SK-N-SH (cell line): Measurements from ENCODE around the gene ARAF. TPM values are rescaled to one million over a fixed set of nuclear protein-coding genes. Genes with fewer than 3 reads are reported as not detected.
"Not testable (repeated sequence)": the region's sequence is repeated elsewhere in the genome, so short reads cannot be mapped to it uniquely, and the experiment has no call there.

Experiments used
- CTCF ChIA-PET: fragments of 300-600, 350-600 bp; formaldehyde crosslinking; extraction: SDS; loops from one replicate; lab custom pipeline; 2021; lab: Yijun Ruan, JAX
- POLR2A ChIA-PET: fragments of 350-600 bp; sonication (Branson Sonifier 250); formaldehyde crosslinking; extraction: SDS; loops from one replicate; lab custom pipeline; 2020; ENCODE audit warnings: antibody characterized with exemption, inconsistent platforms; lab: Yijun Ruan, JAX
- DNase-seq: peaks from one replicate; pipeline ENCODE4 v3.0.0; 2012
- H2AFZ ChIP-seq: fragments of 200-600 bp; sonication (generic); 2 replicates; pipeline ENCODE4 v1.8.1; 2016; ENCODE audit warnings: antibody characterized with exemption, mild to moderate bottlenecking, low read depth
- H3F3A ChIP-seq: fragments of 200-600 bp; sonication (generic); replicated peaks from 2 replicates; pipeline ENCODE3; 2016; ENCODE audit warnings: antibody characterized with exemption, mild to moderate bottlenecking; ENCODE audit not compliant: insufficient read depth
- H3K27ac ChIP-seq, 2 experiments: fragments of 200-500 bp in 1 of 2; fragments of 200-600 bp in 1 of 2; sonication (Bioruptor generic) in 1 of 2; sonication (generic), shearing (Covaris generic) in 1 of 2; 2 replicates each; pipeline versions ENCODE4 v1.5.1 to v1.6.1; 2014 to 2016; ENCODE audit warnings: low read depth in 2 of 2, inconsistent platforms in 1 of 2, low read length in 1 of 2, mild to moderate bottlenecking in 1 of 2, mixed read lengths in 1 of 2
- H3K27me3 ChIP-seq: fragments of 200-600 bp; sonication (generic), shearing (Covaris generic); 2 replicates; pipeline ENCODE4 v1.6.1; 2016; ENCODE audit warnings: mixed run types; ENCODE audit not compliant: insufficient read depth
- H3K36me3 ChIP-seq, 2 experiments: fragments of 200-500 bp in 1 of 2; fragments of 200-600 bp in 1 of 2; sonication (Bioruptor generic) in 1 of 2; sonication (generic) in 1 of 2; replicated peaks in 1 of 2; 2 replicates each; pipeline versions ENCODE3 to v1.5.1; 2014 to 2016; ENCODE audit warnings: low read length in 1 of 2, mild to moderate bottlenecking in 1 of 2; ENCODE audit not compliant: insufficient read depth in 2 of 2, control insufficient read depth in 1 of 2
- H3K4me1 ChIP-seq, 2 experiments: fragments of 200-500 bp in 1 of 2; fragments of 200-600 bp in 1 of 2; sonication (Bioruptor generic) in 1 of 2; sonication (generic), shearing (Covaris generic) in 1 of 2; 2 replicates each; pipeline versions ENCODE4 v1.5.1 to v1.6.1; 2014 to 2016; ENCODE audit warnings: low read depth in 1 of 2, low read length in 1 of 2, mixed run types in 1 of 2; ENCODE audit not compliant: insufficient read depth in 2 of 2, control insufficient read depth in 1 of 2
- H3K4me2 ChIP-seq: fragments of 200-600 bp; sonication (generic), shearing (Covaris generic); 2 replicates; pipeline ENCODE4 v1.6.1; 2017; ENCODE audit warnings: mixed run types
- H3K4me3 ChIP-seq, 2 experiments: fragments of 200-500 bp in 1 of 2; fragments of 200-600 bp in 1 of 2; sonication (Bioruptor generic) in 1 of 2; sonication (generic), shearing (Covaris generic) in 1 of 2; 2 replicates each; pipeline versions ENCODE4 v1.5.1 to v1.8.1; 2014 to 2016; ENCODE audit warnings: low read depth in 2 of 2, inconsistent platforms in 1 of 2, low read length in 1 of 2, mild to moderate bottlenecking in 1 of 2, mixed read lengths in 1 of 2, moderate library complexity in 1 of 2
- H3K79me2 ChIP-seq: fragments of 200-600 bp; sonication (generic); 2 replicates; pipeline ENCODE4 v1.8.1; 2017; ENCODE audit warnings: mild to moderate bottlenecking; ENCODE audit not compliant: insufficient read depth
- H3K9ac ChIP-seq: fragments of 200-600 bp; sonication (generic); 2 replicates; pipeline ENCODE4 v1.6.1; 2017; ENCODE audit warnings: mixed run types
- H3K9me2 ChIP-seq: fragments of 200-600 bp; sonication (generic); 2 replicates; pipeline ENCODE4 v1.6.1; 2017; ENCODE audit warnings: mixed run types
- H3K9me3 ChIP-seq: fragments of 200-600 bp; sonication (generic); 2 replicates; pipeline ENCODE4 v1.6.1; 2017; ENCODE audit warnings: mixed run types, mild to moderate bottlenecking, moderate library complexity
- H4K20me1 ChIP-seq: fragments of 200-600 bp; sonication (generic); 2 replicates; pipeline ENCODE4 v1.6.1; 2017; ENCODE audit warnings: mild to moderate bottlenecking, mixed run types; ENCODE audit not compliant: insufficient read depth
- CHD2 ChIP-seq: fragments of 150-350 bp; IDR thresholded peaks from 2 replicates; pipeline ENCODE4 v1.6.1; 2018; ENCODE audit warnings: low read length; ENCODE audit not compliant: partially characterized antibody
- ELF1 ChIP-seq: IDR thresholded peaks from 2 replicates; pipeline ENCODE4 v1.4.0; 2012
- EP300 ChIP-seq, 2 experiments: IDR thresholded peaks; 2 replicates each; pipeline versions ENCODE4 v1.4.0 to v1.6.1; 2012; ENCODE audit warnings: borderline replicate concordance in 1 of 2, low read depth in 1 of 2, low read length in 1 of 2
- FOXJ3 ChIP-seq: sonication (generic); formaldehyde crosslinking; IDR thresholded peaks from 2 replicates; pipeline ENCODE4 v1.5.1; 2020; ENCODE audit warnings: mild to moderate bottlenecking, missing genetic modification reagents
- GABPA ChIP-seq: IDR thresholded peaks from 2 replicates; pipeline ENCODE4 v1.4.0; 2012; ENCODE audit warnings: low read depth, mild to moderate bottlenecking
- MAX ChIP-seq: IDR thresholded peaks from 2 replicates; pipeline ENCODE4 v1.4.0; 2012; ENCODE audit warnings: low read depth
- MXI1 ChIP-seq: IDR thresholded peaks from 2 replicates; pipeline ENCODE4 v1.6.1; 2012; ENCODE audit warnings: mild to moderate bottlenecking, low read depth, low read length, improper control_type of control experiment
- POLR2AphosphoS5 ChIP-seq: IDR thresholded peaks from 2 replicates; pipeline ENCODE4 v1.6.1; 2012; ENCODE audit warnings: low read depth, low read length
- RAD21 ChIP-seq: IDR thresholded peaks from 2 replicates; pipeline ENCODE4 v1.6.1; 2012; ENCODE audit warnings: mild to moderate bottlenecking, low read length
- RCOR1 ChIP-seq: fragments of 150-350 bp; IDR thresholded peaks from 2 replicates; pipeline ENCODE4 v1.6.1; 2017; ENCODE audit warnings: antibody characterized with exemption, low read length
- REST ChIP-seq: IDR thresholded peaks from 2 replicates; pipeline ENCODE4 v1.6.1; 2012; ENCODE audit warnings: mild to moderate bottlenecking, low read depth, low read length, moderate library complexity
- RFX5 ChIP-seq: IDR thresholded peaks from 2 replicates; pipeline ENCODE4 v1.6.1; 2012; ENCODE audit warnings: mild to moderate bottlenecking, improper control_type of control experiment, low read length
- SIN3A ChIP-seq: IDR thresholded peaks from 2 replicates; pipeline ENCODE4 v1.6.1; 2012; ENCODE audit warnings: low read depth, mild to moderate bottlenecking, low read length, moderate library complexity, borderline replicate concordance
- SMC3 ChIP-seq: IDR thresholded peaks from 2 replicates; pipeline ENCODE4 v1.6.1; 2012; ENCODE audit warnings: low read depth, low read length, improper control_type of control experiment
- TAF1 ChIP-seq: IDR thresholded peaks from 2 replicates; pipeline ENCODE4 v1.6.1; 2012; ENCODE audit warnings: low read depth, mild to moderate bottlenecking, low read length, moderate library complexity, borderline replicate concordance
- TCF12 ChIP-seq: IDR thresholded peaks from 2 replicates; pipeline ENCODE4 v1.4.0; 2012
- TEAD4 ChIP-seq: IDR thresholded peaks from 2 replicates; pipeline ENCODE4 v1.4.0; 2012; ENCODE audit warnings: mild to moderate bottlenecking, borderline replicate concordance; ENCODE audit not compliant: insufficient read depth
- USF2 ChIP-seq: fragments of 150-350 bp; IDR thresholded peaks from 2 replicates; pipeline ENCODE4 v1.6.1; 2017; ENCODE audit warnings: antibody characterized with exemption, low read length, low read depth, borderline replicate concordance
- YY1 ChIP-seq: IDR thresholded peaks from 2 replicates; pipeline ENCODE4 v1.4.0; 2012; ENCODE audit warnings: low read depth, mild to moderate bottlenecking
- WGBS: methylation state at CpG from one replicate; pipeline ENCODE4 v1.1.6; 2017; ENCODE audit warnings: low lambda C conversion rate; 5-methylcytosine and 5-hydroxymethylcytosine counted together
- polyA plus RNA-seq, 3 experiments: library from polyadenylated mRNA; depleted of rRNA; stranded (reverse); fragments of >200 nt; gene quantifications; 2 replicates each; pipeline ENCODE4 v1.2.3, GENCODE V29; 2012

ARAF gene
- polyA plus RNA-seq, 1 of the 3 experiments (the other 2 are of a cell fraction) = 48.6 TPM

GRCh38 chrX:47513034-47513965 is 47.7 kb upstream of the ARAF start:
- not testable (repeated sequence) for H3K9me3 ChIP-seq, H3K27me3 ChIP-seq, H3K9me2 ChIP-seq, H3K79me2 ChIP-seq, H3F3A ChIP-seq, H3K36me3 ChIP-seq, H3K4me1 ChIP-seq, H3K9ac ChIP-seq, H4K20me1 ChIP-seq
- peak overlapping the region in 1 of 2 experiments; percentile 66; a peak in 2 of 4 replicates for H3K27ac ChIP-seq
- 22% methylated on average over 24 of the region's 70 CpGs for WGBS
- H2AFZ ChIP-seq = peak overlapping the region; percentile 84; the same call in 1 of the 2 replicates
- H3K4me3 ChIP-seq = peak overlapping the region; percentile 40 to 57
- ChIA-PET POLR2A (interaction anchor here (0.6 kb wide), 1 partner anchor 28 kb away, joined by 3 read pairs; no protein-coding TSS in a partner anchor), CTCF (interaction anchor here (0.8 to 1.8 kb wide), 2 partner anchors 10 to 16 kb away, joined by 3 to 10 read pairs; no protein-coding TSS in a partner anchor)
- H3K4me2 ChIP-seq = peak overlapping the region; percentile 62; the same call in 1 of the 2 replicates
- DNase-seq = peak; percentile 47

DNA sequence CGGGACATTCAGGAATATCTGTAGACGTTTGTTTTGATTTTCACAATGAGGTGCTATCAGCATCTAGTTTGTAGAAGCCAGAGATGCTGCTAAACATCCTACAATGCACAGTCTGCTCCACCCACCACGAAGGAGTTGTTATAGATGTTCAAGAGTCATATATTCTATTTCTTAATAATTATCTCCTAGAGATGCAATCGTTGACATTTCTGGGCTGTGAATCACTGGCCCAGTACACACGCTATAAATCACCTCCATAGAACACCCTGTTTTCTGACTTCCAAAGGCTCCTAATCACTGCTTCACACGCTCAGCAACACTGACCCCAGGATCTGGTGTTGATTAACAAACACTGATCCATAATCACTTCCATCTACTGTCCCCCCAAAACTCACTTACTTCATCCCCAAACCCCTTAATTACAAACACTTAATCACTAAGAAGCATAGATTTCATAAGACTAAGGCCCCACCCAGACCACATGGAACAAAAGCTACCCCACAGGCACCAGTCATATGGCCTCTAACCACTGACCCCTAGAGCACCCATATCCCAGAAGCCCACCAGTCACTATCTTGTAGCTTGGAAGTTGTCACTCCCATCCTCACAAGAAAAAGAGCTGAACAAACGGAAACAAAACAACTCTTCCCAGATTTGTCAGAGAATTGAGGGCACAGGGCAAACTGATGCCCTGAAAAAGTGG is 46.3 kb upstream of the ARAF start:
- no peak overlapping the region for H3K27ac ChIP-seq
- H3K9me2 ChIP-seq = no peaks in the 10 kb centered on the region
- DNase-seq = no peak
- no peak overlapping the region for H3K4me3 ChIP-seq
- WGBS = 38% methylated on average over 7 of the region's 7 CpGs
- H2AFZ ChIP-seq = no peak overlapping the region
- CTCF ChIA-PET = interaction anchor here (1.0 to 1.8 kb wide), 3 partner anchors 8 to 421 kb away, joined by 4 to 10 read pairs (median 6); no protein-coding TSS in a partner anchor
- TF ChIP-seq SMC3 (no peak), TCF12 (no peak), TEAD4 (no peak), FOXJ3 (CRISPR knock-in tag) (no peak), ELF1 (no peak), USF2 (no peak), TAF1 (no peak), RAD21 (no peak), CHD2 (no peak), GABPA (no peak), YY1 (no peak), SIN3A (no peak), EP300 (IDR thresholded peaks at IDR 0.05; ENCODE audit: borderline replicate concordance in 1 of 2, low read depth in 1 of 2, low read length in 1 of 2) (no peak), POLR2AphosphoS5 (no peak), MAX (no peak), REST (no peak), RCOR1 (no peak), RFX5 (no peak), MXI1 (no peak)
- H3K36me3 ChIP-seq = no peaks in the 10 kb centered on the region
- no peaks in the 10 kb centered on the region; a peak in 2 of 4 replicates for H3K4me1 ChIP-seq
- no peaks in the 10 kb centered on the region for H4K20me1 ChIP-seq
- H3K4me2 ChIP-seq = no peak overlapping the region
- POLR2A ChIA-PET = interaction anchor here (1.3 kb wide), 1 partner anchor 9 kb away, joined by 4 read pairs; no protein-coding TSS in a partner anchor
- no peaks in the 10 kb centered on the region for H3K27me3 ChIP-seq
- no peaks in the 10 kb centered on the region for H3K79me2 ChIP-seq
- H3K9ac ChIP-seq = no peak overlapping the region
- H3K9me3 ChIP-seq = no peaks in the 10 kb centered on the region
- H3F3A ChIP-seq = peaks cover 7% of the 10 kb centered on the region
